Neutrophil (primary cell): ENCODE measurements around the gene BMP2K.
A peak's percentile ranks its signal among the peaks of the same experiment; 100 is the strongest.

Source experiments
- H3K27ac ChIP-seq: fragments of 200-600 bp; sonication (generic); 2 replicates; pipeline ENCODE4 v1.5.1; 2016; ENCODE audit warnings: mild to moderate bottlenecking, moderate library complexity
- H3K27me3 ChIP-seq: fragments of 200-600 bp; sonication (generic); 2 replicates; pipeline ENCODE4 v1.6.0; 2016; ENCODE audit warnings: mild to moderate bottlenecking
- H3K36me3 ChIP-seq: fragments of 200-600 bp; sonication (generic); 2 replicates; pipeline ENCODE4 v1.5.1; 2017
- H3K4me1 ChIP-seq, 2 experiments: fragments of 200-600 bp in 1 of 2; sonication (generic) in 1 of 2; 1 replicate in 1 of 2; 2 replicates in 1 of 2; pipeline versions ENCODE4 v1.5.1 to v1.6.1; 2013 to 2016; ENCODE audit warnings: low read depth in 1 of 2, low read length in 1 of 2, mild to moderate bottlenecking in 1 of 2, moderate library complexity in 1 of 2; ENCODE audit not compliant: control insufficient read depth in 1 of 2, insufficient read depth in 1 of 2
- H3K4me3 ChIP-seq, 2 experiments: fragments of 200-600 bp in 1 of 2; sonication (generic) in 1 of 2; 1 replicate in 1 of 2; 2 replicates in 1 of 2; pipeline ENCODE4 v1.5.1; 2013 to 2016; ENCODE audit warnings: low read depth in 1 of 2, low read length in 1 of 2, mild to moderate bottlenecking in 1 of 2, moderate library complexity in 1 of 2
- H3K9me3 ChIP-seq: fragments of 200-600 bp; sonication (generic); 2 replicates; pipeline ENCODE4 v1.5.1; 2016
- CTCF ChIP-seq: fragments of 200-600 bp; sonication (generic); IDR thresholded peaks from 2 replicates; pipeline ENCODE4 v1.5.1; 2016; ENCODE audit warnings: antibody characterized with exemption

BMP2K gene

GRCh38 chr4:78749258-78749971 is 26.7 kb upstream of the BMP2K start:
- Histone ChIP-seq H3K9me3 (no peaks in the 10 kb centered on the region), H3K4me1 (peaks cover 17% of the 10 kb centered on the region in 2 experiments), H3K27me3 (no peaks in the 10 kb centered on the region), H3K4me3 (no peak overlapping the region), H3K36me3 (no peaks in the 10 kb centered on the region), H3K27ac (peak overlapping the region; percentile 68)
- no peak for TF ChIP-seq CTCF

DNA sequence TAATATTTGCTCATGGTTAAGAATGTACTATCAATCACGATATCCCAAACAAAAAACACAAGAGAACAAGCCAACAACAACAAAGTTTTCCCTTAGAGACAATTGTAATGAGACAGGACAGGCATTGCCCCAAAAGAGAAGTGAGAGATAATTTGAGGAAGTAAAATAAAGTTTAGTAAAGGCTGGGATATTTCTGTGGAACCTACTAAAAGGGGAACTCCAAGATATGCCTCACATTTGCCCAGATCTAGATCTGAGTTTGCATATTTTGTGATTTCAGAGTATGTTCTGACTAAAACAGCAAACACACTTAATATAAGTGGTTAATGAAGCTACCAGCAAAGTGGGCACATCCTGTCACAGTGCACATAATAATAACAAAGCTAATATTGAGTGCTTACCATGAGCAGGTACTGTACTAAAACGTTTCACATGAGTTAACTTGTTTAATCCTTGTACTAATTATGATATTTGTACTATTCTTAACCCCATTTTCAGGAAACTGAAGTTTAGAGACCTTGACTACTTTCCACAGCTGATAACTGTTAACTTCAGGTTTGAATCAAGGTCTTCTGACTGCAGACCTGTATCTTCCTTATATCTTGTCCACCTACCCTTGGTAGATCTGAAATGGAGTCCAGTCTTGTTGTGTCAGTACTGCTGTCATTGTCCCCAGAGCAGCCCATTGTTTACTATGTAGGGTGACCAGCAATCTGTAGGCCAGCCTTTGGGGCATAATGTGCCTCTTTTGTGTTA is 26.0 kb upstream of the BMP2K start:
- no peaks in the 10 kb centered on the region for H3K36me3 ChIP-seq
- no peak overlapping the region for H3K4me3 ChIP-seq
- H3K4me1 ChIP-seq = peaks cover 17% of the 10 kb centered on the region in 2 experiments
- no peak for TF ChIP-seq CTCF
- no peaks in the 10 kb centered on the region for H3K9me3 ChIP-seq
- no peaks in the 10 kb centered on the region for H3K27me3 ChIP-seq
- H3K27ac ChIP-seq = peak overlapping the region; percentile 68

- H3K27ac ChIP-seq = no peak overlapping the region
- H3K4me3 ChIP-seq = no peak overlapping the region
- no peaks in the 10 kb centered on the region for H3K27me3 ChIP-seq
- H3K9me3 ChIP-seq = no peaks in the 10 kb centered on the region
- no peak for TF ChIP-seq CTCF
- H3K4me1 ChIP-seq = peaks cover 17% of the 10 kb centered on the region in 2 experiments
- no peaks in the 10 kb centered on the region for H3K36me3 ChIP-seq
Observed at GRCh38 chr4:78753091-78753490, 23.1 kb upstream of the BMP2K start.

GRCh38 chr4:78754872-78755271 is 21.3 kb upstream of the BMP2K start:
- peaks cover 9 to 10% of the 10 kb centered on the region in 2 experiments for H3K4me1 ChIP-seq
- no peaks in the 10 kb centered on the region for H3K27me3 ChIP-seq
- H3K27ac ChIP-seq = no peak overlapping the region
- H3K9me3 ChIP-seq = no peaks in the 10 kb centered on the region
- no peak overlapping the region for H3K4me3 ChIP-seq
- TF ChIP-seq CTCF = no peak
- no peaks in the 10 kb centered on the region for H3K36me3 ChIP-seq

DNA sequence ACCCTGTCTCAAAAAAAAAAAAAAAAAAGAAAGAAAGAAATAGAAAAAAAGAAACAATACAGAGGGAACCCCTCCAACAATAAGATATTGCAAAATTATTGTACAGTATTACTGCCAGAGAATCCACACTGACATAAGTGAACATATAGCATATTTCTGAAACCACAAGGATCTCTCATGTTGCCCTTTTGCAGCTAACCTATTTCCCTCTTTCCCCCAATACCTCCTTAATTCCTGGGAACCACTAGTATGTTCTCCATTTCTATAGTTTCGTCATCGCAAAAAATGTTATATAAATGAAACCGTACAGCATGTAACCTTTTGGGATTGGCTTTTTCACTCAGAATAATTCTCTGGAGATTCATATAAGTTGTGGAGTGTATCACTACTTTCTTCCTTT is 20.0 kb upstream of the BMP2K start:
- no peaks in the 10 kb centered on the region for H3K36me3 ChIP-seq
- no peak overlapping the region for H3K27ac ChIP-seq
- no peak for TF ChIP-seq CTCF
- H3K9me3 ChIP-seq = no peaks in the 10 kb centered on the region
- H3K27me3 ChIP-seq = no peaks in the 10 kb centered on the region
- H3K4me3 ChIP-seq = no peak overlapping the region
- H3K4me1 ChIP-seq = no peaks in the 10 kb centered on the region
